ENCODE data around the gene TPM3. TPM values are rescaled to one million over a fixed set of nuclear protein-coding genes. Genes with fewer than 3 reads are reported as not detected.

The TPM3 gene
- total and polyA plus RNA-seq, 9 of the 15 experiments (the other 6 are each of a cell fraction or from before 2014, with no cell fraction given) = 202 to 604 (median 421) TPM

- TF ChIP-seq ARID3A (IDR thresholded peaks at IDR 0.05; ENCODE audit: borderline replicate concordance, low read depth, low read length) = no peak
- no peak for TF ChIP-seq E4F1 (CRISPR knock-in tag; IDR thresholded peaks at IDR 0.05; ENCODE audit: borderline replicate concordance)
- no peak for TF ChIP-seq ZNF263 (CRISPR knock-in tag; IDR thresholded peaks at IDR 0.05; ENCODE audit: borderline replicate concordance)
- 0 out of 2 replicates have a peak, but pooled peaks have one; percentile 26 for TF ChIP-seq CBX5 (IDR thresholded peaks at IDR 0.05; ENCODE audit: borderline replicate concordance, low read depth)
- no peak for TF ChIP-seq ZNF584 (CRISPR knock-in tag; IDR thresholded peaks at IDR 0.05; ENCODE audit: low read depth)
- TF ChIP-seq HSF4 (CRISPR knock-in tag; IDR thresholded peaks at IDR 0.05; ENCODE audit: borderline replicate concordance) = no peak
- no peak for TF ChIP-seq KLF10 (CRISPR knock-in tag; IDR thresholded peaks at IDR 0.05)
- TF ChIP-seq RAD51 (IDR thresholded peaks at IDR 0.05; ENCODE audit: borderline replicate concordance, low read depth) = peak; percentile 63; the same call in 1 of the 2 replicates
- TF ChIP-seq BCLAF1 (IDR thresholded peaks at IDR 0.05; ENCODE audit: borderline replicate concordance in 1 of 2, control insufficient read depth in 1 of 2, low read depth in 2 of 2, low read length in 1 of 2) = no peak
- no peak for TF ChIP-seq GABPB2 (CRISPR knock-in tag; conservative IDR thresholded peaks at IDR 0.05)
- TF ChIP-seq CGGBP1 (CRISPR knock-in tag; IDR thresholded peaks at IDR 0.05) = no peak
- TF ChIP-seq CC2D1A (IDR thresholded peaks at IDR 0.05) = peak; percentile 62; the same call in 1 of the 2 replicates
- no peak for TF ChIP-seq FIP1L1 (IDR thresholded peaks at IDR 0.05; ENCODE audit: low read depth, low read length, poor library complexity, severe bottlenecking)
- TF ChIP-seq TGIF2 (CRISPR knock-in tag; IDR thresholded peaks at IDR 0.05) = no peak
- no peak for TF ChIP-seq NFE2L1 (tag; IDR thresholded peaks at IDR 0.05; ENCODE audit: borderline replicate concordance, low read depth)
- peak; percentile 65; the same call in 1 of the 2 replicates for TF ChIP-seq USF1 (CRISPR knock-in tag; IDR thresholded peaks at IDR 0.05)
- TF ChIP-seq ADNP (tag; IDR thresholded peaks at IDR 0.05) = no peak
- TF ChIP-seq ILF3 (IDR thresholded peaks at IDR 0.05; ENCODE audit: borderline replicate concordance) = no peak
- TF ChIP-seq NFYB (IDR thresholded peaks at IDR 0.05; ENCODE audit: extremely low read depth, insufficient read length) = no peak
- TF ChIP-seq HNRNPUL1 (IDR thresholded peaks at IDR 0.05; ENCODE audit: low read length) = no peak
Observed at GRCh38 chr1:154159554-154159953, 32.3 kb downstream of the TPM3 start (continued).

All from K562 (cell line).